Stomach (tissue), 4 donors: ENCODE results near the gene ZRSR2.

ENCODE experiments used
- CTCF ChIP-seq, 7 experiments: fragments of 450-650 bp in 4 of 7; fragments of 200-600 bp in 3 of 7; sonication (generic) in 3 of 7; IDR thresholded peaks; one replicate each; pipeline ENCODE4 v1.5.1; 2016 to 2019; ENCODE audit warnings: antibody characterized with exemption in 7 of 7, control low read depth in 2 of 7, mild to moderate bottlenecking in 1 of 7
- EP300 ChIP-seq: sonication (generic); formaldehyde crosslinking; IDR thresholded peaks from one replicate; pipeline ENCODE4 v1.6.1; 2017; ENCODE audit warnings: antibody characterized with exemption
- POLR2A ChIP-seq, 4 donors: fragments of 450-650 bp; IDR thresholded peaks; one replicate each; pipeline ENCODE4 v1.6.1; 2016; ENCODE audit warnings: antibody characterized with exemption in 4 of 4, control low read depth in 2 of 4, mild to moderate bottlenecking in 1 of 4, moderate library complexity in 1 of 4

GRCh38 chrX:15849555-15849954 is 59.3 kb downstream of the ZRSR2 start:
- TF ChIP-seq CTCF (IDR thresholded peaks at IDR 0.05), result no peak
- no peak for TF ChIP-seq POLR2A (IDR thresholded peaks at IDR 0.05)
- TF ChIP-seq EP300, result no peak
